ENCODE results near the gene KCNJ15. TPM values are rescaled to one million over a fixed set of nuclear protein-coding genes. Genes with fewer than 3 reads are reported as not detected.

KCNJ15 gene
- total RNA-seq, 6 experiments from 2014 or later: 0.43 to 3.5 (median 1.1) TPM

GRCh38 chr21:38326429-38326828 is 69.6 kb downstream of the KCNJ15 start:
- Histone ChIP-seq H3K4me1 (peaks cover 0 to 4% (median 0%) of the 10 kb centered on the region in 4 donors), H3K4me3 (no peak overlapping the region), H3K36me3 (no peaks in the 10 kb centered on the region), H3K9me3 (no peaks in the 10 kb centered on the region), H3K27me3 (no peaks in the 10 kb centered on the region), H3K27ac (no peak overlapping the region)
- WGBS (ENCODE audit: insufficient coverage, low coverage, low lambda C conversion rate, missing lambda C conversion rate): 62% methylated on average over 4 of the region's 4 CpGs
- TF ChIP-seq, protein P1, sequence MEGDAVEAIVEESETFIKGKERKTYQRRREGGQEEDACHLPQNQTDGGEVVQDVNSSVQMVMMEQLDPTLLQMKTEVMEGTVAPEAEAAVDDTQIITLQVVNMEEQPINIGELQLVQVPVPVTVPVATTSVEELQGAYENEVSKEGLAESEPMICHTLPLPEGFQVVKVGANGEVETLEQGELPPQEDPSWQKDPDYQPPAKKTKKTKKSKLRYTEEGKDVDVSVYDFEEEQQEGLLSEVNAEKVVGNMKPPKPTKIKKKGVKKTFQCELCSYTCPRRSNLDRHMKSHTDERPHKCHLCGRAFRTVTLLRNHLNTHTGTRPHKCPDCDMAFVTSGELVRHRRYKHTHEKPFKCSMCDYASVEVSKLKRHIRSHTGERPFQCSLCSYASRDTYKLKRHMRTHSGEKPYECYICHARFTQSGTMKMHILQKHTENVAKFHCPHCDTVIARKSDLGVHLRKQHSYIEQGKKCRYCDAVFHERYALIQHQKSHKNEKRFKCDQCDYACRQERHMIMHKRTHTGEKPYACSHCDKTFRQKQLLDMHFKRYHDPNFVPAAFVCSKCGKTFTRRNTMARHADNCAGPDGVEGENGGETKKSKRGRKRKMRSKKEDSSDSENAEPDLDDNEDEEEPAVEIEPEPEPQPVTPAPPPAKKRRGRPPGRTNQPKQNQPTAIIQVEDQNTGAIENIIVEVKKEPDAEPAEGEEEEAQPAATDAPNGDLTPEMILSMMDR (IDR thresholded peaks at IDR 0.05): no peak
- no peak for TF ChIP-seq POLR2A (IDR thresholded peaks at IDR 0.05)
- ATAC-seq (peak in 1 of 4 donors; percentile 19), DNase-seq (no peak)
- intact Hi-C loops (cut with DNase I): no loop called here

DNA sequence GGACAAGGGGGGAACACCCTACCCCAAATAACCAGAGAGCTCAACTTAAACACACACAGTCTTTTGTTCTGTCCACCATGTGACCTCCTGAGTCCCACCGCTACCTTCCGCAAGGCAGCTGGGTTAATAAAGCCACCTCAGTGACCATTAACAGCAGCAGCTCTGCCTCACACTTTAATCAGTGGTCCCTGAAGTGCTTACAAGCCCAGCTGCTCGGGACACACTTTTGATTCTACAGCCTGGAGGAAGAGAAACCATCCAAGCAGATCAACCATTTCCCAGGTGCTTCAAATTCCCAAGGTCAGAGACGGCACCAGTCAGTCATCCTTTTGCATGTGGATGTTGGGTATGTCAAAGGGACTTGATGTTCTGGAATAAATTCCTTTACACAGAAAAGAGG is 70.1 kb downstream of the KCNJ15 start:
- no peak overlapping the region for H3K27ac ChIP-seq
- H3K9me3 ChIP-seq: no peaks in the 10 kb centered on the region
- intact Hi-C loops (cut with DNase I): no loop called here
- no peaks in the 10 kb centered on the region for H3K27me3 ChIP-seq
- 43% methylated on average over 1 of the region's 4 CpGs for WGBS (ENCODE audit: insufficient coverage, low coverage, low lambda C conversion rate, missing lambda C conversion rate)
- ATAC-seq (no peak), DNase-seq (no peak)
- H3K4me3 ChIP-seq: no peak overlapping the region
- no peak for TF ChIP-seq POLR2A (IDR thresholded peaks at IDR 0.05)
- TF ChIP-seq, protein P1 (IDR thresholded peaks at IDR 0.05): no peak
- H3K4me1 ChIP-seq: peaks cover 0 to 4% (median 0%) of the 10 kb centered on the region in 4 donors
- H3K36me3 ChIP-seq: no peaks in the 10 kb centered on the region

- TF ChIP-seq POLR2A (IDR thresholded peaks at IDR 0.05): no peak
- TF ChIP-seq, protein P1 (IDR thresholded peaks at IDR 0.05): no peak
- DNase-seq: no peak
- intact Hi-C loops (cut with DNase I): no loop called here
- 80% methylated on average over 1 of the region's 1 CpG for WGBS (ENCODE audit: insufficient coverage, low coverage, low lambda C conversion rate, missing lambda C conversion rate)
- H3K27ac ChIP-seq: no peak overlapping the region
- H3K4me1 ChIP-seq: peaks cover 0 to 4% (median 0%) of the 10 kb centered on the region in 4 donors
- no peak for ATAC-seq
- no peaks in the 10 kb centered on the region for H3K9me3 ChIP-seq
- H3K4me3 ChIP-seq: no peak overlapping the region
- H3K36me3 ChIP-seq: no peaks in the 10 kb centered on the region
- no peaks in the 10 kb centered on the region for H3K27me3 ChIP-seq
Observed at GRCh38 chr21:38327984-38328383, 71.2 kb downstream of the KCNJ15 start.

- Histone ChIP-seq H3K4me3 (no peak overlapping the region), H3K36me3 (no peaks in the 10 kb centered on the region), H3K27ac (no peak overlapping the region), H3K4me1 (peaks cover 0 to 8% (median 3%) of the 10 kb centered on the region in 4 donors), H3K27me3 (no peaks in the 10 kb centered on the region), H3K9me3 (no peaks in the 10 kb centered on the region)
- no peak for DNase-seq
- TF ChIP-seq, protein P1 (IDR thresholded peaks at IDR 0.05): no peak
- TF ChIP-seq POLR2A (IDR thresholded peaks at IDR 0.05): no peak
- intact Hi-C loops (cut with DNase I): no loop called here
- WGBS (ENCODE audit: insufficient coverage, low coverage, low lambda C conversion rate, missing lambda C conversion rate): 64% methylated on average over 2 of the region's 2 CpGs
- ATAC-seq: no peak
Observed at GRCh38 chr21:38329162-38329561, 72.4 kb downstream of the KCNJ15 start.

GRCh38 chr21:38330666-38331065 is 73.9 kb downstream of the KCNJ15 start:
- intact Hi-C loops (cut with DNase I): no loop called here
- no peak overlapping the region for H3K27ac ChIP-seq
- ATAC-seq: no peak
- H3K4me1 ChIP-seq: peaks cover 0 to 17% (median 8%) of the 10 kb centered on the region in 4 donors
- H3K4me3 ChIP-seq: no peak overlapping the region
- no peak for TF ChIP-seq POLR2A (IDR thresholded peaks at IDR 0.05)
- TF ChIP-seq, protein P1 (IDR thresholded peaks at IDR 0.05): no peak
- 87% methylated on average over 2 of the region's 2 CpGs for WGBS (ENCODE audit: insufficient coverage, low coverage, low lambda C conversion rate, missing lambda C conversion rate)
- DNase-seq: no peak
- H3K9me3 ChIP-seq: no peaks in the 10 kb centered on the region
- H3K36me3 ChIP-seq: no peaks in the 10 kb centered on the region
- no peaks in the 10 kb centered on the region for H3K27me3 ChIP-seq
